K562 (cell line): ENCODE results near the gene ZCCHC24. TPM values are rescaled to one million over a fixed set of nuclear protein-coding genes. Genes with fewer than 3 reads are reported as not detected.
A peak's percentile ranks its signal among the peaks of the same experiment; 100 is the strongest.

ENCODE experiments used
- ATAC-seq: fragments of 200-7000 bp; cut with Tn5 transposase; 3 replicates; pipeline ENCODE4 v1.9.1; 2020; ENCODE audit warnings: moderate library complexity
- BruUV-seq: library from RNA; stranded (reverse); fragments of 400-500 nt; replicated peaks from 2 replicates; lab custom pipeline; 2021; lab: Mats Ljungman, UMichigan
- CTCF ChIA-PET: fragments of 300-600 bp; formaldehyde crosslinking; extraction: SDS; loops from one replicate; lab custom pipeline; 2021; ENCODE audit warnings: low intra/inter-chr PET ratio; lab: Yijun Ruan, JAX
- POLR2A ChIA-PET: fragments of 300-600, 350-650 bp; sonication (Branson Sonifier 250); formaldehyde crosslinking; extraction: SDS; loops from one replicate; lab custom pipeline; 2021; ENCODE audit warnings: antibody characterized with exemption, inconsistent platforms; lab: Yijun Ruan, JAX
- DNase-seq, 4 experiments: peaks; one replicate each; pipeline versions ENCODE4 v3.0.0 to v3.0.0-alpha.2; 2011 to 2018; ENCODE audit warnings: low spot score in 3 of 4, mixed read lengths in 3 of 4; ENCODE audit errors: extremely low read depth in 1 of 4
- FAIRE-seq: peaks from 2 replicates; lab custom pipeline; 2011; peaks lifted over from hg19 to GRCh38; lab: Jason Lieb, UNC
- H2AFZ ChIP-seq: 2 replicates; pipeline ENCODE4 v1.6.0; 2011; ENCODE audit warnings: low read depth, low read length, control low read depth, inconsistent platforms
- H3K27ac ChIP-seq: fragments of 200-600 bp; 3 replicates; pipeline ENCODE4 v1.8.0; 2011; ENCODE audit warnings: low read depth, mild to moderate bottlenecking, control low read depth, inconsistent platforms, low read length, moderate library complexity, mixed read lengths; ENCODE audit errors: extremely low read depth
- H3K27me3 ChIP-seq, 2 experiments: fragments of 300-600 bp in 1 of 2; 2 replicates in 1 of 2; 3 replicates in 1 of 2; pipeline versions ENCODE4 v1.6.0 to v1.8.0; 2011; ENCODE audit warnings: inconsistent platforms in 2 of 2, low read length in 2 of 2, mild to moderate bottlenecking in 1 of 2, mixed read lengths in 1 of 2, moderate library complexity in 1 of 2; ENCODE audit not compliant: control insufficient read depth in 2 of 2, insufficient read depth in 2 of 2
- H3K36me3 ChIP-seq: fragments of 300-600 bp; 3 replicates; pipeline ENCODE4 v1.8.0; 2011; ENCODE audit warnings: mild to moderate bottlenecking, low read length, inconsistent platforms; ENCODE audit not compliant: control insufficient read depth, insufficient read depth
- H3K4me1 ChIP-seq, 2 experiments: fragments of 200-600 bp in 1 of 2; replicated peaks in 1 of 2; 2 replicates in 1 of 2; 3 replicates in 1 of 2; pipeline versions ENCODE4 v1.5.1 to v1.8.0; 2011; ENCODE audit warnings: inconsistent platforms in 2 of 2, low read length in 2 of 2, mild to moderate bottlenecking in 1 of 2, mixed read lengths in 1 of 2, moderate library complexity in 1 of 2; ENCODE audit not compliant: control insufficient read depth in 2 of 2, insufficient read depth in 2 of 2
- H3K4me2 ChIP-seq: 2 replicates; pipeline ENCODE4 v1.6.1; 2011; ENCODE audit warnings: low read length, control low read depth, inconsistent platforms, mixed read lengths; ENCODE audit not compliant: insufficient read depth
- H3K4me3 ChIP-seq: fragments of 200-600 bp; sonication (generic), shearing (Covaris generic); 2 replicates; pipeline ENCODE4 v1.5.1; 2016; ENCODE audit warnings: control low read depth, inconsistent platforms
- H3K79me2 ChIP-seq: fragments of 200-600 bp; 3 replicates; pipeline ENCODE4 v1.8.0; 2011; ENCODE audit warnings: low read length, inconsistent platforms; ENCODE audit not compliant: control insufficient read depth, insufficient read depth
- H3K9ac ChIP-seq, 2 experiments: 2 replicates each; pipeline versions ENCODE4 v1.6.0 to v1.6.1; 2011; ENCODE audit warnings: low read depth in 2 of 2, low read length in 2 of 2, control low read depth in 1 of 2, inconsistent platforms in 1 of 2, mild to moderate bottlenecking in 1 of 2, mixed read lengths in 1 of 2; ENCODE audit not compliant: insufficient read depth in 1 of 2
- H3K9me1 ChIP-seq: one replicate; pipeline ENCODE4 v1.6.0; 2011; ENCODE audit warnings: inconsistent platforms, mild to moderate bottlenecking, low read length, moderate library complexity; ENCODE audit not compliant: control insufficient read depth, insufficient read depth
- H3K9me3 ChIP-seq: replicated peaks from 2 replicates; pipeline ENCODE4 v1.5.1; 2011; ENCODE audit warnings: low read depth, low read length, inconsistent platforms; ENCODE audit not compliant: control insufficient read depth, insufficient read depth
- H4K20me1 ChIP-seq: replicated peaks from 2 replicates; pipeline ENCODE4 v1.6.1; 2011; ENCODE audit warnings: low read length, inconsistent platforms, mixed read lengths; ENCODE audit not compliant: control insufficient read depth, insufficient read depth
- ARNT ChIP-seq, 2 experiments: fragments of 450-650 bp; IDR thresholded peaks; 2 replicates each; pipeline ENCODE4 v1.6.1; 2016; ENCODE audit warnings: mild to moderate bottlenecking in 1 of 2
- FOS ChIP-seq: IDR thresholded peaks from 3 replicates; pipeline ENCODE4 v1.6.1; 2011; ENCODE audit not compliant: insufficient read length; ENCODE audit errors: extremely low read depth
- HES1 ChIP-seq: fragments of 450-650 bp; IDR thresholded peaks from 2 replicates; pipeline ENCODE4 v1.6.1; 2016; ENCODE audit warnings: low read depth, mild to moderate bottlenecking, moderate library complexity
- MEIS2 ChIP-seq: fragments of 450-650 bp; IDR thresholded peaks from 2 replicates; pipeline ENCODE4 v1.6.1; 2014; ENCODE audit warnings: mild to moderate bottlenecking; ENCODE audit not compliant: partially characterized antibody
- PHB2 ChIP-seq: fragments of 450-650 bp; IDR thresholded peaks from 2 replicates; pipeline ENCODE4 v1.6.1; 2017; ENCODE audit warnings: low read depth
- RBM22 ChIP-seq: fragments of 200-400 bp; formaldehyde crosslinking; IDR thresholded peaks from 2 replicates; pipeline ENCODE4 v1.6.1; 2018; ENCODE audit warnings: low read length, low read depth; ENCODE audit not compliant: poor library complexity, severe bottlenecking
- RNF2 ChIP-seq: sonication (generic); IDR thresholded peaks from 2 replicates; pipeline ENCODE4 v1.6.1; 2016
- STAT5A ChIP-seq: IDR thresholded peaks from 2 replicates; pipeline ENCODE4 v1.6.1; 2012; ENCODE audit warnings: low read length, inconsistent platforms, borderline replicate concordance
- ZBTB33 ChIP-seq: sonication (generic); formaldehyde crosslinking; IDR thresholded peaks from 2 replicates; pipeline ENCODE4 v1.8.1; 2023; ENCODE audit warnings: mild to moderate bottlenecking, missing genetic modification reagents
- ZKSCAN3 ChIP-seq: fragments of 250-450 bp; sonication (Bioruptor Pico); IDR thresholded peaks from 2 replicates; pipeline ENCODE4 v1.4.0; 2020
- ZKSCAN8 ChIP-seq: fragments of 200-800 bp; sonication (Bioruptor generic); IDR thresholded peaks from 2 replicates; pipeline ENCODE4 v1.6.1; 2016; ENCODE audit warnings: missing genetic modification characterization, missing compliant biosample characterization
- ZNF124 ChIP-seq: sonication (generic); formaldehyde crosslinking; IDR thresholded peaks from 2 replicates; pipeline ENCODE4 v1.8.1; 2022; ENCODE audit warnings: missing genetic modification reagents
- ZNF316 ChIP-seq: fragments of 450-650 bp; IDR thresholded peaks from 2 replicates; pipeline ENCODE4 v1.6.1; 2016
- ZNF609 ChIP-seq: sonication (generic); formaldehyde crosslinking; IDR thresholded peaks from 2 replicates; pipeline ENCODE4 v1.8.1; 2023; ENCODE audit warnings: missing genetic modification reagents, mild to moderate bottlenecking, borderline replicate concordance
- ZSCAN32 ChIP-seq: fragments of 450-650 bp; formaldehyde crosslinking; IDR thresholded peaks from 2 replicates; pipeline ENCODE4 v1.4.0; 2020; ENCODE audit warnings: mild to moderate bottlenecking, moderate library complexity
- WGBS: fragments of 100-300 bp; shearing (Covaris generic); methylation state at CpG from one replicate; pipeline ENCODE4 v1.1.6; 2016; ENCODE audit warnings: low coverage, mixed read lengths; ENCODE audit not compliant: insufficient coverage; ENCODE audit errors: missing lambda C conversion rate; 5-methylcytosine and 5-hydroxymethylcytosine counted together
- in situ Hi-C: fragments of 300-500 bp; cut with MboI; formaldehyde crosslinking; loops from 4 replicates; pipeline ENCODE4 v1.15.0; 2018; ENCODE audit warnings: inconsistent platforms, mixed read lengths
- intact Hi-C: fragments of 100-400 bp; cut with micrococcal nuclease; formaldehyde crosslinking; loops from 2 replicates; pipeline ENCODE4 v1.14.2; 2022
- polyA plus RNA-seq, 8 experiments: library from polyadenylated mRNA; depleted of rRNA in 4 of 8; stranded (reverse) in 5 of 8; unstranded in 3 of 8; fragments of >200 nt; fragmentation: Nextera tagmentation in 2 of 8; fragmentation: Illumina TruSeq in 1 of 8; extraction: Ambion mirVana in 2 of 8; extraction: Trizol in 1 of 8; gene quantifications; 2 replicates each; pipeline versions ENCODE4 v1.2.1 to v1.2.3, GENCODE V29; 2011 to 2014; ENCODE audit warnings: inconsistent platforms in 1 of 8, missing spikeins in 1 of 8
- total RNA-seq, 7 experiments: library from RNA; depleted of rRNA in 6 of 7; stranded (reverse); fragments of >200 nt in 6 of 7; fragmentation: Illumina TruSeq in 2 of 7; extraction: Trizol in 2 of 7; gene quantifications; 2 replicates each; pipeline versions ENCODE4 v1.2.1 to v1.2.3, GENCODE V29; 2011 to 2021; ENCODE audit warnings: low replicate concordance in 1 of 7

The ZCCHC24 gene
- total and polyA plus RNA-seq, 9 of the 15 experiments (the other 6 are each of a cell fraction or from before 2014, with no cell fraction given), result 0.84 to 11.0 (median 4.6) TPM

GRCh38 chr10:79342295-79342761, 103.1 kb downstream of the ZCCHC24 start (continued):
- TF ChIP-seq ARNT (IDR thresholded peaks at IDR 0.05) (no peak), PHB2 (no peak)
- TF ChIP-seq, all 486 proteins: peak for 0

GRCh38 chr10:79340646-79341244, 104.7 kb downstream of the ZCCHC24 start:
- CTCF ChIA-PET, result no interaction called here
- peaks cover 5% of the 10 kb centered on the region; the same call in 1 of the 2 replicates for H4K20me1 ChIP-seq
- BruUV-seq, result no TSS peak
- TF ChIP-seq HES1, result no peak
- no peak for TF ChIP-seq ZNF124 (CRISPR knock-in tag)
- no peak for TF ChIP-seq ZKSCAN3
- no peak for TF ChIP-seq STAT5A
- no peak for TF ChIP-seq RBM22
- no peak for TF ChIP-seq ZKSCAN8 (CRISPR knock-in tag)
- no peak for TF ChIP-seq ZSCAN32 (CRISPR knock-in tag)
- no peak for TF ChIP-seq ZBTB33
- no peak for TF ChIP-seq MEIS2
- no peak for TF ChIP-seq RNF2
- no peak for TF ChIP-seq ZNF316
- TF ChIP-seq ZNF609, result no peak
- no peak for TF ChIP-seq FOS

More at GRCh38 chr10:79340646-79341244, 104.7 kb downstream of the ZCCHC24 start:
- Histone ChIP-seq H3K4me1 (peaks cover 9 to 16% of the 10 kb centered on the region in 2 experiments; a peak in 3 of 5 replicates), H3K79me2 (no peaks in the 10 kb centered on the region), H3K4me2 (no peak overlapping the region), H3K4me3 (no peak overlapping the region), H3K9me1 (no peaks in the 10 kb centered on the region), H3K36me3 (no peaks in the 10 kb centered on the region), H2AFZ (0 out of 2 replicates have a peak overlapping the region, but pooled peaks have one; percentile 7), H3K9me3 (no peaks in the 10 kb centered on the region), H3K27ac (no peak overlapping the region), H3K27me3 (peaks cover 0 to 12% of the 10 kb centered on the region in 2 experiments; a peak in 2 of 5 replicates), H3K9ac (no peak overlapping the region)
- FAIRE-seq (peak; percentile 55), ATAC-seq (no peak), DNase-seq (no peak)
- POLR2A ChIA-PET, result interaction anchor here (0.6 kb wide), 2 partner anchors 10 to 123 kb away, joined by 3 read pairs; no protein-coding TSS in a partner anchor
- intact Hi-C loops, result no loop called here
- 55% methylated on average over 5 of the region's 5 CpGs for WGBS
- in situ Hi-C loops, result no loop called here
